Mesendoderm (in vitro differentiated cells): ENCODE data around the gene BBS9.

Source experiments
- DNase-seq: peaks from one replicate; pipeline ENCODE4 v3.0.0; 2013
- H2AK5ac ChIP-seq: 2 replicates; pipeline ENCODE4 v1.6.1; 2013; ENCODE audit warnings: low read length, inconsistent platforms
- H2BK120ac ChIP-seq: 2 replicates; pipeline ENCODE4 v1.6.1; 2013; ENCODE audit warnings: low read depth, mild to moderate bottlenecking, low read length, moderate library complexity, mixed read lengths
- H2BK15ac ChIP-seq: replicated peaks from 2 replicates; pipeline ENCODE4 v1.6.1; 2013; ENCODE audit warnings: low read depth, mild to moderate bottlenecking, moderate library complexity
- H2BK5ac ChIP-seq: 2 replicates; pipeline ENCODE4 v1.6.1; 2013; ENCODE audit warnings: low read length, inconsistent platforms
- H3K18ac ChIP-seq: 2 replicates; pipeline ENCODE4 v1.6.1; 2013; ENCODE audit warnings: mild to moderate bottlenecking, low read length, mixed read lengths
- H3K23ac ChIP-seq: one replicate; pipeline ENCODE4 v1.6.1; 2013; ENCODE audit warnings: low read length
- H3K27ac ChIP-seq: 2 replicates; pipeline ENCODE4 v1.5.1; 2013; ENCODE audit warnings: low read depth, mild to moderate bottlenecking, inconsistent platforms, low read length, moderate library complexity
- H3K27me3 ChIP-seq: 2 replicates; pipeline ENCODE4 v1.6.1; 2013; ENCODE audit warnings: low read length, control low read depth, mild to moderate bottlenecking, inconsistent platforms; ENCODE audit not compliant: insufficient read depth, poor library complexity
- H3K36me3 ChIP-seq: 2 replicates; pipeline ENCODE4 v1.6.1; 2013; ENCODE audit warnings: low read length, inconsistent platforms; ENCODE audit not compliant: control insufficient read depth, insufficient read depth
- H3K4ac ChIP-seq: one replicate; pipeline ENCODE4 v1.6.1; 2013; ENCODE audit warnings: low read depth, mild to moderate bottlenecking, low read length, moderate library complexity
- H3K4me1 ChIP-seq: 2 replicates; pipeline ENCODE4 v1.6.1; 2013; ENCODE audit warnings: low read depth, low read length, inconsistent platforms; ENCODE audit not compliant: control insufficient read depth
- H3K4me2 ChIP-seq: 2 replicates; pipeline ENCODE4 v1.6.1; 2013; ENCODE audit warnings: low read length
- H3K4me3 ChIP-seq: 2 replicates; pipeline ENCODE4 v1.5.1; 2013; ENCODE audit warnings: mild to moderate bottlenecking, low read length
- H3K56ac ChIP-seq: one replicate; pipeline ENCODE4 v1.6.1; 2013; ENCODE audit warnings: low read length
- H3K79me1 ChIP-seq: 2 replicates; pipeline ENCODE4 v1.6.1; 2013; ENCODE audit warnings: low read length, inconsistent platforms
- H3K79me2 ChIP-seq: 2 replicates; pipeline ENCODE4 v1.6.1; 2013; ENCODE audit warnings: mild to moderate bottlenecking, low read length; ENCODE audit not compliant: control insufficient read depth, insufficient read depth
- H3K9ac ChIP-seq: 2 replicates; pipeline ENCODE4 v1.6.1; 2013; ENCODE audit warnings: low read length, inconsistent platforms
- H4K5ac ChIP-seq: one replicate; pipeline ENCODE4 v1.6.1; 2013; ENCODE audit warnings: low read length
- H4K8ac ChIP-seq: one replicate; pipeline ENCODE4 v1.6.1; 2013; ENCODE audit warnings: low read depth, mild to moderate bottlenecking, control low read depth, low read length, moderate library complexity
- WGBS: extraction: QIAGEN DNeasy Blood & Tissue Kit; methylation state at CpG from one replicate; pipeline ENCODE4 v1.1.7; 2013; ENCODE audit warnings: low lambda C conversion rate, missing lambda C conversion rate; ENCODE audit not compliant: insufficient coverage; ENCODE audit errors: extremely low coverage; 5-methylcytosine and 5-hydroxymethylcytosine counted together

Gene BBS9

DNA sequence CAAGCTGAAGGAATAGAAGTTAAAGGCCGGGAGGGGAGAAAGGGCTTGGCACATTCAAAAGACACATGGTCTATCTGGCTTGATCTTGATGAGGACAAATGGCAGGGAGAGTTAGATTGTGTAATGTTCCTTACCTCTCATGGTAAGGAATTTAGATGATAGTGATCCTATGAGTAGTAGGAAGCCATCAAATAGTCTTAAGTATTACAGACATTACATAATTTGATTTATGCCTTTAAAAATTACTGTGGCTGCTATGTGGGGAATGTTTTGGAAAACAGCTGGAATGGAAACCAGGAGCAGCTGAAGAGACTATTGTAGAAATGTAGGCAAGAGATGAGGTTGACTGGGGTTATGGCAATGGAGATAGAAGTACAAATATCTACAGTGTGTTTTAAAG lies 424.7 kb downstream of the BBS9 start:
- no peak overlapping the region for H3K18ac ChIP-seq
- no peaks in the 10 kb centered on the region for H3K4me1 ChIP-seq
- H3K79me1 ChIP-seq: no peaks in the 10 kb centered on the region
- whole genome bisulfite sequencing: no CpG with 5 or more reads among the region's 1 CpG
- H4K5ac ChIP-seq: no peak overlapping the region
- no peak overlapping the region for H3K23ac ChIP-seq
- no peak for DNase-seq
- H3K4me2 ChIP-seq: no peak overlapping the region
- no peak overlapping the region for H3K4me3 ChIP-seq
- H3K56ac ChIP-seq: no peak overlapping the region
- H3K27ac ChIP-seq: no peak overlapping the region
- no peak overlapping the region for H3K4ac ChIP-seq
- no peak overlapping the region for H2BK120ac ChIP-seq
- H3K9ac ChIP-seq: no peak overlapping the region
- no peak overlapping the region for H2BK15ac ChIP-seq
- H3K36me3 ChIP-seq: no peaks in the 10 kb centered on the region
- no peaks in the 10 kb centered on the region for H3K79me2 ChIP-seq
- no peak overlapping the region for H2AK5ac ChIP-seq
- H4K8ac ChIP-seq: no peak overlapping the region
- H2BK5ac ChIP-seq: no peak overlapping the region
- no peaks in the 10 kb centered on the region for H3K27me3 ChIP-seq

DNA sequence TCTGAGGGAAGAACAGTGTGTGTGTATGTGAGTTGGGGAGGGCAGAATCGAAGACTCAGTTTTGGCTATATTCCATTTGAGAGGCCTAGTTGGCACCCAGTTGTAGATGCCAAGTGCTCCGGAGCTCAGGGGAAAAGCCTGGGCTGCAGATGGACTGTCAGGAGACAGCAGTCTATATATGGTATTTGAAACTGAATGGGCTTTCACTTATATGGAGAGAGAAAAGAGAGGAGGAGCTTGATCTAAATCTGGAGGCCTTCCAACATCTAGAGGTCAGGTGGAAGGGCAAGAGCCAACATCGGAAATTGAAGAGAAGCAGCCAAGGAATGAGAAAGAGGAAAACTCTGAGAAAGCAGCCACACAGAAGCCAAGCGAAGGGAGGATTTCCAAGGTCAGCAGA lies 425.2 kb downstream of the BBS9 start:
- H4K8ac ChIP-seq: no peak overlapping the region
- no peak overlapping the region for H3K4me2 ChIP-seq
- no peak overlapping the region for H2AK5ac ChIP-seq
- H3K27me3 ChIP-seq: no peaks in the 10 kb centered on the region
- H2BK120ac ChIP-seq: no peak overlapping the region
- no peak overlapping the region for H2BK5ac ChIP-seq
- no peak overlapping the region for H3K56ac ChIP-seq
- DNase-seq: no peak
- H2BK15ac ChIP-seq: no peak overlapping the region
- no peaks in the 10 kb centered on the region for H3K4me1 ChIP-seq
- WGBS: no CpG with 5 or more reads among the region's 4 CpGs
- H3K4me3 ChIP-seq: no peak overlapping the region
- H4K5ac ChIP-seq: no peak overlapping the region
- no peaks in the 10 kb centered on the region for H3K79me1 ChIP-seq
- H3K79me2 ChIP-seq: no peaks in the 10 kb centered on the region
- no peak overlapping the region for H3K9ac ChIP-seq
- no peak overlapping the region for H3K23ac ChIP-seq
- H3K36me3 ChIP-seq: no peaks in the 10 kb centered on the region
- no peak overlapping the region for H3K18ac ChIP-seq
- H3K27ac ChIP-seq: no peak overlapping the region
- no peak overlapping the region for H3K4ac ChIP-seq

DNA sequence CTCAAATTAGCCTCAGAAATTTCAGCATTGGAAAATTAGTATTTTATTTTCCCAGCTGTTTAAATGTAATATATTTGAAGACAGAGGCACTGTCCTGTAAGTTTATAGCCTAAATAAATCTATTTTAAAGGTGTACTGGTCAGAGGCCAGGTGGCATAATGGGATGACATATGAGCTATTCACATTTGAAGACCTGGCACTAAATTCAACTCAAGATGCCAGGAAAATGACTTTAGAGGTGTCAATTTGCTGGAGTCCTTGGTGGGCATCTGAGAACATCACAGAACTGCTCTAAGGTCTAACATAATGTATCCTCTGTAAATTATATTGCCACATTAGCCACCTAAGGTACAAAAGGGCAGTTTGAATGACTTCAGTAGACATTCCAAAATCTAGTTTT lies 427.1 kb downstream of the BBS9 start:
- Histone ChIP-seq H2BK120ac (no peak overlapping the region), H3K4me1 (no peaks in the 10 kb centered on the region), H3K79me2 (no peaks in the 10 kb centered on the region), H4K5ac (no peak overlapping the region), H3K27me3 (no peaks in the 10 kb centered on the region), H3K27ac (no peak overlapping the region), H2BK15ac (no peak overlapping the region), H3K36me3 (no peaks in the 10 kb centered on the region), H2BK5ac (no peak overlapping the region), H4K8ac (no peak overlapping the region), H3K4me3 (no peak overlapping the region), H2AK5ac (no peak overlapping the region), H3K4ac (no peak overlapping the region), H3K18ac (no peak overlapping the region), H3K9ac (no peak overlapping the region), H3K4me2 (no peak overlapping the region), H3K23ac (no peak overlapping the region), H3K79me1 (no peaks in the 10 kb centered on the region), H3K56ac (no peak overlapping the region)
- DNase-seq: no peak

DNA sequence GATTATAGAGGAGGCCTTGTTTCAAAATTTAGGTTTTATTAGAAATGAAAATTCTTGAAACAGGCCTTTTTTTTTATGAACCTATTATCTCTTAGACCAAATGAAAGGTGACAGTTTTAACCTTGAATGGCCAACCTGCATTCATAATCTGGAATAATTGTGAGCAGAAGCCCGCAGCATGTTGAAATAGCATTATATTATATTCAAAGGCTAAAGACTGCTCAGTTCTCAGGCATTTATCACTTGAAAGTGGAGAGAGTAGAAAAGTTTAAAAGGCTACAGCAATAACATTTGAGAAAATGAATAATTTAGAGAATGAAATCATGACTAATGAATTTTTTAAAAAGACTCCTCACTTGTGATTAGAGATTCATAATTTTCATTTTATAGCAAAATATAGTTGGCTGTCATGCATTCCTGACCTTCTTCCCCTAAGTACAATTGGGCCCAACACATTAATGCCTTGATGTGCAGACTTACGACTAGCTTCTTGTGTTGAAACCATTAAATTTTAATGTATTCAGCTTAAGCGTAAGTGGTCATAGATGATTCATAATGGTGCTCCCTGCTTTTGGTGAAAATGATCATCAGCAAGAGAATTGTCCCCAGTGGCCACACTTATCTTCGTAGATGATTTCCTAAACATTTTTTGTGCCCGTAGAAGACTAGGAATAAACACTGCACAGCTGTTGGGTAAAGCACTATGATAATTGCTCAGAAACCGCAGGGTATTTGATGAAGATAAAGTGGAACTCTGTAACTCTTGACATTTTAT lies 429.4 kb downstream of the BBS9 start:
- no peak overlapping the region for H3K4me2 ChIP-seq
- no peak overlapping the region for H3K18ac ChIP-seq
- no peak overlapping the region for H3K27ac ChIP-seq
- H4K8ac ChIP-seq: no peak overlapping the region
- no peak overlapping the region for H2BK5ac ChIP-seq
- H3K4me1 ChIP-seq: no peaks in the 10 kb centered on the region
- no peak overlapping the region for H3K23ac ChIP-seq
- no peak overlapping the region for H3K9ac ChIP-seq
- no peaks in the 10 kb centered on the region for H3K27me3 ChIP-seq
- H2BK120ac ChIP-seq: no peak overlapping the region
- no peak overlapping the region for H3K56ac ChIP-seq
- H2BK15ac ChIP-seq: no peak overlapping the region
- H3K36me3 ChIP-seq: no peaks in the 10 kb centered on the region
- H3K79me1 ChIP-seq: no peaks in the 10 kb centered on the region
- no peak for DNase-seq
- no peak overlapping the region for H2AK5ac ChIP-seq
- WGBS: no CpG with 5 or more reads among the region's 6 CpGs
- H3K4me3 ChIP-seq: no peak overlapping the region
- no peaks in the 10 kb centered on the region for H3K79me2 ChIP-seq
- no peak overlapping the region for H4K5ac ChIP-seq
- H3K4ac ChIP-seq: no peak overlapping the region

DNA sequence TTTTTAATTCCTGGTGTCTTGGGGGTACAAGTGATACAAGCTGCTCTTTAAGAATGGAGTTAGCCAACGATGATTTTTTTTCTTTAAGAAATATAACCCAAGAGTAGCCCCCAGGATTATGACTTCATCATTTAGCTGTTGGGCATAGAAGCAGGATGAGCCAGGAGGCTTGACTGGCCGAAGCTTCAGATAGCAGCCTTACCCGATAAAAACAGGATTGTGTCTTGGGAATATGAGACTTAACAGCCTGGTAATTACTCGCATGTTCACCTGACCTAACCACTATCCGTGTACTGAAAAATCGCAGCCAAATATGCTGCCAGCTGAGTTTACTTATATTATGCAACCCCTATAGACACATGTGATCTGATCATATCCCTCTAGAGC lies 430.0 kb downstream of the BBS9 start:
- no peak overlapping the region for H3K18ac ChIP-seq
- H3K79me2 ChIP-seq: no peaks in the 10 kb centered on the region
- H3K4me1 ChIP-seq: no peaks in the 10 kb centered on the region
- no peak overlapping the region for H3K4me2 ChIP-seq
- H2BK120ac ChIP-seq: no peak overlapping the region
- H3K23ac ChIP-seq: no peak overlapping the region
- H3K4me3 ChIP-seq: no peak overlapping the region
- no peak overlapping the region for H2BK5ac ChIP-seq
- H3K27ac ChIP-seq: no peak overlapping the region
- no peak overlapping the region for H3K56ac ChIP-seq
- H3K4ac ChIP-seq: no peak overlapping the region
- no peak overlapping the region for H2BK15ac ChIP-seq
- no peak overlapping the region for H4K8ac ChIP-seq
- H3K79me1 ChIP-seq: no peaks in the 10 kb centered on the region
- no peak overlapping the region for H2AK5ac ChIP-seq
- H3K27me3 ChIP-seq: no peaks in the 10 kb centered on the region
- no peak overlapping the region for H3K9ac ChIP-seq
- no peak for DNase-seq
- WGBS: no CpG with 5 or more reads among the region's 6 CpGs
- H3K36me3 ChIP-seq: no peaks in the 10 kb centered on the region
- no peak overlapping the region for H4K5ac ChIP-seq

DNA sequence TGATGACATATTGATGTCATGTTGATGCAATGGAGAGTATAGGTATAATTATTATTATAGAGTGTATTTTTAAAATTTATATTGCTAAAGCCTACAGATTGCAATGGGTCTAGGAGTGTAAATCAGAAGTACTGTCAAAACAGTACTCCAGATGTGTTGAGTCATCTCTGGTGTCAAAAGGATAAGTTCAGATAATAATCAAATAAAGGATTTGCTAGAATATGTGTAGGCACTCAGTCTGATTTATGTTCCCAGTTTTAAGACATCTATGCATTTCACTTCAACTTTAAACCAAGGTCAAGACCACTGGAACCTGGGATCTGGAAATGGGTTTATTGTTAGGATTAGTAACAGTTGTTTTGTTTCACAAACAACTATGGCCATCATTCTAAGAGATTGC lies 433.6 kb downstream of the BBS9 start:
- Histone ChIP-seq H3K4me1 (no peaks in the 10 kb centered on the region), H3K4me3 (no peak overlapping the region), H3K23ac (no peak overlapping the region), H3K4ac (no peak overlapping the region), H4K5ac (no peak overlapping the region), H3K79me2 (no peaks in the 10 kb centered on the region), H3K36me3 (no peaks in the 10 kb centered on the region), H3K4me2 (no peak overlapping the region), H2BK5ac (no peak overlapping the region), H3K27me3 (no peaks in the 10 kb centered on the region), H4K8ac (no peak overlapping the region), H3K56ac (no peak overlapping the region), H3K9ac (no peak overlapping the region), H3K79me1 (no peaks in the 10 kb centered on the region), H2AK5ac (no peak overlapping the region), H2BK15ac (no peak overlapping the region), H2BK120ac (no peak overlapping the region), H3K18ac (no peak overlapping the region), H3K27ac (no peak overlapping the region)
- DNase-seq: no peak
